GM12874 (cell line): Measurements from ENCODE around the gene AOC2.

Experiments
- TF ChIP-seq, protein P1 (sequence below): IDR thresholded peaks from 2 replicates; pipeline ENCODE4 v1.5.1; 2011; ENCODE audit warnings: low read depth, mild to moderate bottlenecking, control low read depth, low read length, moderate library complexity; ENCODE audit not compliant: insufficient read depth

The AOC2 gene

DNA sequence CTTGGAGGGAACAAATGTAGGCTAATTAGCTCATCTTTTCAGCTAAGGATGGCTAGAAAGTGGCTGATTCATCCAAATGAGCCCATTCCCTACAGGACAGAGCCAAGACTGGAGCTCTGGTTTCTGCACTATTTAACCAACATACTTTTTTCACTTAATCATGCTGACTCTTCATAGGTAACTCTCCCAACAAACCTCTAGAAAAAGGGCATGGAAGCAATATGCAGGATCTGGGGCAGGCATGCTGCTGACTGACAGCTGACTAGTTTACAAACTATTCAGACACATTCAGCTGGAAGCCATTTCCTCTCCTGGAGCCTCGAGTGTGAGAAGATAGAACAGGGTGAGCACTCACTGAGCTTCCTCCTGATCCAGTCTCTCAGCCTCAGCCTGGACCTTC lies 26.5 kb upstream of the AOC2 start:
- TF ChIP-seq, protein P1, sequence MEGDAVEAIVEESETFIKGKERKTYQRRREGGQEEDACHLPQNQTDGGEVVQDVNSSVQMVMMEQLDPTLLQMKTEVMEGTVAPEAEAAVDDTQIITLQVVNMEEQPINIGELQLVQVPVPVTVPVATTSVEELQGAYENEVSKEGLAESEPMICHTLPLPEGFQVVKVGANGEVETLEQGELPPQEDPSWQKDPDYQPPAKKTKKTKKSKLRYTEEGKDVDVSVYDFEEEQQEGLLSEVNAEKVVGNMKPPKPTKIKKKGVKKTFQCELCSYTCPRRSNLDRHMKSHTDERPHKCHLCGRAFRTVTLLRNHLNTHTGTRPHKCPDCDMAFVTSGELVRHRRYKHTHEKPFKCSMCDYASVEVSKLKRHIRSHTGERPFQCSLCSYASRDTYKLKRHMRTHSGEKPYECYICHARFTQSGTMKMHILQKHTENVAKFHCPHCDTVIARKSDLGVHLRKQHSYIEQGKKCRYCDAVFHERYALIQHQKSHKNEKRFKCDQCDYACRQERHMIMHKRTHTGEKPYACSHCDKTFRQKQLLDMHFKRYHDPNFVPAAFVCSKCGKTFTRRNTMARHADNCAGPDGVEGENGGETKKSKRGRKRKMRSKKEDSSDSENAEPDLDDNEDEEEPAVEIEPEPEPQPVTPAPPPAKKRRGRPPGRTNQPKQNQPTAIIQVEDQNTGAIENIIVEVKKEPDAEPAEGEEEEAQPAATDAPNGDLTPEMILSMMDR: no peak

DNA sequence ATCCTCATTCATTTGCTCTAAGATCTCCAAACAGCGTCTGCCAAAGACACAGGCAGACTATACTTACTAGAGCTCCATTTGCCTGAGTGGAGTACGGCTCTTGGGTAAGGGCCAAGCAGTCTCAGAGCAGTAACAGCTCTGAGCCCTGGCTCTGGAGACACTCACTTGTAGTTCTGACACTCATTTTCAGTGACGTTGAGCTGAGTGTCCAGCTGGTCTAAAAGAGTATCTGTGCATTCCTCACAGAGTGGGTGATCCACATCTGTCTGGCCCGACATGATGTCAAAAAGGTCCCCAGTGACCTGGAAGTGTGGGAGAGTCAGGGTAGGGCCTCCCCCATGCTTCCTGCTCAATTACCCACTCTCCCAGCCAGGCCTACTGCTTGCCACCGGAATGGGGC lies 26.0 kb upstream of the AOC2 start:
- TF ChIP-seq, protein P1: no peak

DNA sequence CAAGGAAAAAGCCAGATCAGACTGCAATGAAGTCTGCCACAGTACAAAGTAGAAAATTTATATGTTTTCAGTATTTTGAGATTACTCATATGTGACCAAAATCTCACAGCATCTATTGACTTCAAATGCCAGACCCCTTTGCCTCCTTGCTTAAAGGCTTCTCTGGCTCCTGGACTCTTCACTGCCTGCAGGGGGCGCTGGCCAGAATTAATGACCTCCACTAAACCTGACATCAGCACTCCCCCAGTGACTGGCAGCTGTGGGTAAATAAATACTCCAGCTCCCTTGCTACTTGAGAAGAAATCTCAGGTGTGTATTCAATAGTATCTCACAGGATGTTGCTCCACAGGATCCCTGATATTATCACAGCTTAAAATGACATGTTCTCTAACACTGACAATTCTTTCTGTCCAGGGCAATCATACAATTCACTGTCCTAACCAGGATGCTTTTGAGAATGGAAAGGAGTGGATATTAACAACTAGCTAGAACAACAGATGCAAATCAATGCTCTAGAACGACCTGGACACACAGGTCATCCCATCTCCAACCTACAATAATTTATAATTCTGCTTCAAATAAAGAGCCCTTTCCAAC lies 24.3 kb upstream of the AOC2 start:
- TF ChIP-seq, protein P1: peak; percentile 78

DNA sequence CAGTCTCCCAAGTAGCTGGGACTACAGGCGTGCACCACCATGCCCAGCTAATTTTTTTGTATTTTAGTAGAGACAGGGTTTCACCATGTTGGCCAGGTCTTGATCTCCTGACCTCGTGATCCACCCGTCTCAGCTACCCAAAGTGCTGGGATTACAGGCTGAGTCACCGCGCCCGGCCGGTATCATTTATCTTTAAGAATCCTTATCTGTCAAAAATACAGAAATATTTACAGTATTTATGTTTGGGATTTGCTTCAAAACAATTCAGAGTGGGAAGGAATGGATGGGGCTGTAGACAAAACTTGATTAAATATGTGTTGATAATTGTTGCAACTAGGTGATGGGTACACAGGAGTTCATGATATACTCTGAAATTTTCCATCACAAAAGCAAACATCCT lies 23.2 kb upstream of the AOC2 start:
- TF ChIP-seq, protein P1: no peak

DNA sequence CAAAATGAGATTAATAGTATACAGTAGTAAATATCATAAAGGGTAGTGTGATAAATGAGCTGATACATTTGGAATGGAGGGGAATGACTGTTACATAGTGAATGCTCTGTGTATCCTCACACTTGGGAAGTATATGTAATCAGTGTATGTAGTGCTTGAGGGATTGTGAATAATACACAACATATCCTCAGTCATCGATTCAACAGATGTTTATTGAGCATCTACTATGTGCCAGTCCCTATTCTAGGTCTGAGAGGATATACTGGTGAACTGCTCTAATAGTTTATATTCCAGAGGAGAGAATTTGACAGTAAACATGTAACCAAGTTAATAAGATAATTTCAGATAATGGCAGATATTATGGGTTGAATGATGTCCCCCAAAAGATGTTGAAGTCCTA lies 16.9 kb upstream of the AOC2 start:
- TF ChIP-seq, protein P1: no peak

DNA sequence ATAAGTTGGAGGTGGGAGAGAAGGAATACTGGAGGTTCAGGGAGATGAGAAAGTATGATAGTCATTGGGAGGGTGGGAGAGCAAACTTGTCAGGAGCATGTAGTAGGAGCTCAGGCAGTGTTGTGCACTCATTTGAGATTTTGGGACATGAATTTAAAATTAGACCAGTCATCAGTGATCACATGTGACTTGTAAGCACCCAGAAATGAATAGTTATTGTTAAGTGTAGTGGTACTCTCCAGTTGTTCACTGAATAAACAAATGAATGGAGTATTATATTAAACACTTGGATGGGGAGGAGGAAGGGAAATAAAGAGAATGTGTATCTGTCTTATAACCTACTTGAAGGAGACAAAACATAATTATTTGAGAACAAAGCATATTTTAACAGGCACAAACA lies 13.4 kb upstream of the AOC2 start:
- TF ChIP-seq, protein P1: no peak

DNA sequence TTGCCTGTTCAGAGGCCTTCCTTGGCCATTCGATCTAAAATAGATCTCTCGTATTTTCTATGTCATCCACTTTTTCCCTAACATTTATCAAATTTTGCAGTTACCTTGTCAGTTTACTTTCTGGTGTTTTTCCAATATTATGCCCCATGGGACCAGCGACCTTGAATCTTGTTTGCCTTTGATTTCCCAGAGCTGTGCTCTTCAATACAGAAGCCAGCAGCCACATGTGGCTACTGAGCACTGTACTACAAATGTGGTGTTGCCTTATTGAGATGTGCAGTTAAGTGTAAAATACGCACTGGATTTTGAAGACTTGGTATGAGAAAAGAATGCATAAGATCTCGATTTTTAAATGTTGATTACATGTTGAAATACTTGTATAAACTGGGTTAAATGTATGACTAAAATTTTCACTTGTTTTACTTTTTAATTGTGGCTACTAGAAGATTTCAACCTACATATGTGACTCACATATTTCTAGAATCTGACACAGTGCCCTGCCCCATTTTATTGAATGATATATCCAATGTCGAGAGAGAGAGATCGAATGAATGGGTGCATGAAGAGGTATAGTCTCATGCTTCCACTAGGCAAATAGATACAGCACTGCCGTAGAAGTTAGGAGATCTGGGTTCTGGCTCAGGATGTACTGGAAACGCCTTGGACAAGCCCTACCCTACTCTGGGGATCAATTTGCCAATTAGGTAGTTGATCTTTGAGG lies 12.0 kb upstream of the AOC2 start:
- TF ChIP-seq, protein P1: no peak
